ENCODE data around the gene DUSP5.

The DUSP5 gene

GRCh38 chr10:110500515-110500905 is 2.8 kb downstream of the DUSP5 start:
- H3K9ac ChIP-seq (ENCODE audit: low read depth in 1 of 2, low read length in 2 of 2): peak overlapping the region in 1 of 2 donors; percentile 47
- peaks cover 15 to 49% of the 10 kb centered on the region in 2 donors for H3K27me3 ChIP-seq (ENCODE audit: control insufficient read depth in 2 of 2, insufficient read depth in 2 of 2, low read length in 2 of 2)
- H3K27ac ChIP-seq (ENCODE audit: low read depth in 2 of 2, low read length in 2 of 2): peak overlapping the region; percentile 57 to 88
- H3K4me3 ChIP-seq (ENCODE audit: low read length in 2 of 2): peak overlapping the region in 1 of 2 donors; percentile 74
- peaks cover 63 to 69% of the 10 kb centered on the region in 2 donors for H3K4me1 ChIP-seq (ENCODE audit: control insufficient read depth in 2 of 2, insufficient read depth in 2 of 2, low read length in 2 of 2)
- no peaks in the 10 kb centered on the region for H3K36me3 ChIP-seq (ENCODE audit: control insufficient read depth in 2 of 2, insufficient read depth in 2 of 2, low read length in 2 of 2)
- H3K9me3 ChIP-seq (ENCODE audit: control insufficient read depth in 2 of 2, low read length in 2 of 2): no peaks in the 10 kb centered on the region

- H3K27me3 ChIP-seq (ENCODE audit: control insufficient read depth in 2 of 2, insufficient read depth in 2 of 2, low read length in 2 of 2): peaks cover 15 to 45% of the 10 kb centered on the region in 2 donors
- H3K9ac ChIP-seq (ENCODE audit: low read depth in 1 of 2, low read length in 2 of 2): peak overlapping the region in 1 of 2 donors; percentile 43
- H3K4me1 ChIP-seq (ENCODE audit: control insufficient read depth in 2 of 2, insufficient read depth in 2 of 2, low read length in 2 of 2): peaks cover 56 to 65% of the 10 kb centered on the region in 2 donors
- H3K4me3 ChIP-seq (ENCODE audit: low read length in 2 of 2): peak overlapping the region; percentile 20 to 74
- H3K36me3 ChIP-seq (ENCODE audit: control insufficient read depth in 2 of 2, insufficient read depth in 2 of 2, low read length in 2 of 2): no peaks in the 10 kb centered on the region
- peak overlapping the region; percentile 57 to 88 for H3K27ac ChIP-seq (ENCODE audit: low read depth in 2 of 2, low read length in 2 of 2)
- no peaks in the 10 kb centered on the region for H3K9me3 ChIP-seq (ENCODE audit: control insufficient read depth in 2 of 2, low read length in 2 of 2)
These were observed 3.6 kb downstream of the DUSP5 start for GRCh38 chr10:110501142-110501937.

GRCh38 chr10:110502072-110502845 is 4.6 kb downstream of the DUSP5 start:
- Histone ChIP-seq H3K27ac (ENCODE audit: low read depth in 2 of 2, low read length in 2 of 2) (peak overlapping the region; percentile 68 to 88), H3K9ac (ENCODE audit: low read depth in 1 of 2, low read length in 2 of 2) (peak overlapping the region; percentile 14 to 65), H3K4me3 (ENCODE audit: low read length in 2 of 2) (peak overlapping the region in 1 of 2 donors; percentile 53), H3K27me3 (ENCODE audit: control insufficient read depth in 2 of 2, insufficient read depth in 2 of 2, low read length in 2 of 2) (peaks cover 15 to 42% of the 10 kb centered on the region in 2 donors), H3K4me1 (ENCODE audit: control insufficient read depth in 2 of 2, insufficient read depth in 2 of 2, low read length in 2 of 2) (peaks cover 54 to 58% of the 10 kb centered on the region in 2 donors), H3K36me3 (ENCODE audit: control insufficient read depth in 2 of 2, insufficient read depth in 2 of 2, low read length in 2 of 2) (peaks cover 2 to 4% of the 10 kb centered on the region in 2 donors), H3K9me3 (ENCODE audit: control insufficient read depth in 2 of 2, low read length in 2 of 2) (no peaks in the 10 kb centered on the region)

- peaks cover 15 to 42% of the 10 kb centered on the region in 2 donors for H3K27me3 ChIP-seq (ENCODE audit: control insufficient read depth in 2 of 2, insufficient read depth in 2 of 2, low read length in 2 of 2)
- peak overlapping the region in 1 of 2 donors; percentile 53 for H3K4me3 ChIP-seq (ENCODE audit: low read length in 2 of 2)
- H3K9me3 ChIP-seq (ENCODE audit: control insufficient read depth in 2 of 2, low read length in 2 of 2): no peaks in the 10 kb centered on the region
- H3K36me3 ChIP-seq (ENCODE audit: control insufficient read depth in 2 of 2, insufficient read depth in 2 of 2, low read length in 2 of 2): peaks cover 2 to 8% of the 10 kb centered on the region in 2 donors
- H3K27ac ChIP-seq (ENCODE audit: low read depth in 2 of 2, low read length in 2 of 2): peak overlapping the region; percentile 68 to 88
- peaks cover 54 to 57% of the 10 kb centered on the region in 2 donors for H3K4me1 ChIP-seq (ENCODE audit: control insufficient read depth in 2 of 2, insufficient read depth in 2 of 2, low read length in 2 of 2)
- H3K9ac ChIP-seq (ENCODE audit: low read depth in 1 of 2, low read length in 2 of 2): peak overlapping the region; percentile 14 to 65
These were observed 5.2 kb downstream of the DUSP5 start for GRCh38 chr10:110502851-110503301.

- H3K9me3 ChIP-seq (ENCODE audit: control insufficient read depth in 2 of 2, low read length in 2 of 2): no peaks in the 10 kb centered on the region
- H3K27ac ChIP-seq (ENCODE audit: low read depth in 2 of 2, low read length in 2 of 2): peak overlapping the region; percentile 68 to 88
- H3K4me1 ChIP-seq (ENCODE audit: control insufficient read depth in 2 of 2, insufficient read depth in 2 of 2, low read length in 2 of 2): peaks cover 49 to 53% of the 10 kb centered on the region in 2 donors
- peak overlapping the region in 1 of 2 donors; percentile 15 for H3K4me3 ChIP-seq (ENCODE audit: low read length in 2 of 2)
- H3K27me3 ChIP-seq (ENCODE audit: control insufficient read depth in 2 of 2, insufficient read depth in 2 of 2, low read length in 2 of 2): peaks cover 15 to 37% of the 10 kb centered on the region in 2 donors
- peak overlapping the region; percentile 10 to 14 for H3K9ac ChIP-seq (ENCODE audit: low read depth in 1 of 2, low read length in 2 of 2)
- H3K36me3 ChIP-seq (ENCODE audit: control insufficient read depth in 2 of 2, insufficient read depth in 2 of 2, low read length in 2 of 2): peaks cover 2 to 13% of the 10 kb centered on the region in 2 donors
These were observed 5.9 kb downstream of the DUSP5 start for GRCh38 chr10:110503528-110504110.

- Histone ChIP-seq H3K36me3 (ENCODE audit: control insufficient read depth in 2 of 2, insufficient read depth in 2 of 2, low read length in 2 of 2) (peaks cover 2 to 13% of the 10 kb centered on the region in 2 donors), H3K9me3 (ENCODE audit: control insufficient read depth in 2 of 2, low read length in 2 of 2) (no peaks in the 10 kb centered on the region), H3K27ac (ENCODE audit: low read depth in 2 of 2, low read length in 2 of 2) (peak overlapping the region; percentile 68 to 88), H3K4me3 (ENCODE audit: low read length in 2 of 2) (no peak overlapping the region), H3K9ac (ENCODE audit: low read depth in 1 of 2, low read length in 2 of 2) (no peak overlapping the region), H3K27me3 (ENCODE audit: control insufficient read depth in 2 of 2, insufficient read depth in 2 of 2, low read length in 2 of 2) (peaks cover 12 to 31% of the 10 kb centered on the region in 2 donors), H3K4me1 (ENCODE audit: control insufficient read depth in 2 of 2, insufficient read depth in 2 of 2, low read length in 2 of 2) (peaks cover 44 to 51% of the 10 kb centered on the region in 2 donors)
These were observed 6.5 kb downstream of the DUSP5 start for GRCh38 chr10:110504111-110504735.

- peak overlapping the region in 1 of 2 donors; percentile 88 for H3K27ac ChIP-seq (ENCODE audit: low read depth in 2 of 2, low read length in 2 of 2)
- no peak overlapping the region for H3K9ac ChIP-seq (ENCODE audit: low read depth in 1 of 2, low read length in 2 of 2)
- H3K4me3 ChIP-seq (ENCODE audit: low read length in 2 of 2): no peak overlapping the region
- H3K9me3 ChIP-seq (ENCODE audit: control insufficient read depth in 2 of 2, low read length in 2 of 2): no peaks in the 10 kb centered on the region
- peaks cover 7 to 23% of the 10 kb centered on the region in 2 donors for H3K27me3 ChIP-seq (ENCODE audit: control insufficient read depth in 2 of 2, insufficient read depth in 2 of 2, low read length in 2 of 2)
- H3K36me3 ChIP-seq (ENCODE audit: control insufficient read depth in 2 of 2, insufficient read depth in 2 of 2, low read length in 2 of 2): peaks cover 2 to 15% of the 10 kb centered on the region in 2 donors
- peaks cover 35 to 48% of the 10 kb centered on the region in 2 donors for H3K4me1 ChIP-seq (ENCODE audit: control insufficient read depth in 2 of 2, insufficient read depth in 2 of 2, low read length in 2 of 2)
These were observed 7.5 kb downstream of the DUSP5 start for GRCh38 chr10:110505130-110505770.

GRCh38 chr10:110506448-110506847 is 8.7 kb downstream of the DUSP5 start:
- Histone ChIP-seq H3K27me3 (ENCODE audit: control insufficient read depth in 2 of 2, insufficient read depth in 2 of 2, low read length in 2 of 2) (peaks cover 4 to 14% of the 10 kb centered on the region in 2 donors), H3K27ac (ENCODE audit: low read depth in 2 of 2, low read length in 2 of 2) (no peak overlapping the region), H3K9me3 (ENCODE audit: control insufficient read depth in 2 of 2, low read length in 2 of 2) (no peaks in the 10 kb centered on the region), H3K9ac (ENCODE audit: low read depth in 1 of 2, low read length in 2 of 2) (no peak overlapping the region), H3K4me3 (ENCODE audit: low read length in 2 of 2) (no peak overlapping the region), H3K4me1 (ENCODE audit: control insufficient read depth in 2 of 2, insufficient read depth in 2 of 2, low read length in 2 of 2) (peaks cover 27 to 41% of the 10 kb centered on the region in 2 donors), H3K36me3 (ENCODE audit: control insufficient read depth in 2 of 2, insufficient read depth in 2 of 2, low read length in 2 of 2) (peaks cover 6 to 21% of the 10 kb centered on the region in 2 donors)

- Histone ChIP-seq H3K4me3 (ENCODE audit: low read length in 2 of 2) (no peak overlapping the region), H3K4me1 (ENCODE audit: control insufficient read depth in 2 of 2, insufficient read depth in 2 of 2, low read length in 2 of 2) (peaks cover 19 to 32% of the 10 kb centered on the region in 2 donors), H3K9me3 (ENCODE audit: control insufficient read depth in 2 of 2, low read length in 2 of 2) (no peaks in the 10 kb centered on the region), H3K27me3 (ENCODE audit: control insufficient read depth in 2 of 2, insufficient read depth in 2 of 2, low read length in 2 of 2) (peaks cover under 1 to 9% of the 10 kb centered on the region in 2 donors), H3K9ac (ENCODE audit: low read depth in 1 of 2, low read length in 2 of 2) (no peak overlapping the region), H3K36me3 (ENCODE audit: control insufficient read depth in 2 of 2, insufficient read depth in 2 of 2, low read length in 2 of 2) (peaks cover 6 to 21% of the 10 kb centered on the region in 2 donors), H3K27ac (ENCODE audit: low read depth in 2 of 2, low read length in 2 of 2) (no peak overlapping the region)
These were observed 9.6 kb downstream of the DUSP5 start for GRCh38 chr10:110507346-110507745.

Measured in mucosa of rectum (tissue), 2 donors.